Esophagus (tissue), 2 donors: ENCODE measurements around the gene FGR. TPM values are rescaled to one million over a fixed set of nuclear protein-coding genes. Genes with fewer than 3 reads are reported as not detected.
"Not testable (repeated sequence)": the region's sequence is repeated elsewhere in the genome, so short reads cannot be mapped to it uniquely, and the experiment has no call there.

ENCODE experiments used
- H3K27ac ChIP-seq, 2 donors: one replicate each; pipeline ENCODE4 v1.5.1; 2013; ENCODE audit warnings: low read depth in 2 of 2, mild to moderate bottlenecking in 2 of 2, inconsistent platforms in 1 of 2, low read length in 1 of 2, moderate library complexity in 1 of 2
- H3K27me3 ChIP-seq, 2 donors: one replicate each; pipeline ENCODE4 v1.6.1; 2013; ENCODE audit warnings: low read length in 2 of 2, control low read depth in 1 of 2, mild to moderate bottlenecking in 1 of 2; ENCODE audit not compliant: insufficient read depth in 2 of 2, control insufficient read depth in 1 of 2
- H3K36me3 ChIP-seq, 2 donors: one replicate each; pipeline ENCODE4 v1.6.1; 2013; ENCODE audit warnings: low read length in 1 of 2; ENCODE audit not compliant: control insufficient read depth in 2 of 2, insufficient read depth in 2 of 2
- H3K4me1 ChIP-seq, 2 donors: one replicate each; pipeline ENCODE4 v1.6.1; 2013; ENCODE audit warnings: low read length in 1 of 2; ENCODE audit not compliant: control insufficient read depth in 2 of 2, insufficient read depth in 2 of 2
- H3K4me3 ChIP-seq, 2 donors: one replicate each; pipeline ENCODE4 v1.5.1; 2013; ENCODE audit warnings: low read length in 2 of 2, mild to moderate bottlenecking in 2 of 2, low read depth in 1 of 2, moderate library complexity in 1 of 2
- H3K9me3 ChIP-seq, 2 donors: one replicate each; pipeline ENCODE4 v1.6.1; 2013; ENCODE audit warnings: mild to moderate bottlenecking in 2 of 2, low read depth in 1 of 2, low read length in 1 of 2, moderate library complexity in 1 of 2; ENCODE audit not compliant: control insufficient read depth in 2 of 2, insufficient read depth in 1 of 2
- WGBS, 2 donors: extraction: QIAGEN DNeasy Blood & Tissue Kit; methylation state at CpG; one replicate each; pipeline ENCODE4 v1.1.7; 2013; 5-methylcytosine and 5-hydroxymethylcytosine counted together
- polyA plus RNA-seq, 2 donors: library from polyadenylated mRNA; stranded (reverse); fragments of 200-250 nt; gene quantifications; one replicate each; pipeline ENCODE4 v1.2.3, GENCODE V29; 2013
- donor health status: healthy with polysubstance abuse.
- donor health status: Bipolar disorder and iron deficiency.

Gene FGR
- polyA plus RNA-seq, 2 donors, result 3.4 to 3.6 TPM

DNA sequence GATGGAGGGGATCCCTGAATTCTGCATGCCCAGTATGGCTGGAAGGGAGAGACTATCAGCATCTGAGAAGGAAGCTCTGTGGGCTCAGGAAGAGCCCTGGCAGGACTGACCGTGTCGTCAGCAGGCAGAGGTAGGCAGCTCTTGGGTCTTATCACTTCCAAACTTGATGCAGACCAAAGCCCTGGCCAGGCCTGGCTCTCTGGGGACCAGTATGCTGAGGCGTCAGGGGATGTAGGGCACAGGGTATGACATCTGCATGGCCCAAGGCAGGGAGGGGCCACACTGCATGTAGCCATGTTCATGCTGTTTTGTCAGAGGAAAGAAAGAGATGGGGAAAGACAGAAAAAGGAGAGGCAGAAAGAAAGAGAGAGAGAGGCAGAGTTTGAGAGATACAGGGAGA, 6.3 kb downstream of the FGR start:
- Histone ChIP-seq H3K36me3 (no peaks in the 10 kb centered on the region), H3K4me1 (peaks cover 0 to 15% of the 10 kb centered on the region in 2 donors), H3K27ac (no peak overlapping the region), H3K27me3 (no peaks in the 10 kb centered on the region), H3K9me3 (no peaks in the 10 kb centered on the region), H3K4me3 (no peak overlapping the region)
- WGBS, 2 donors, result 69% methylated on average over 3 of the region's 3 CpGs

DNA sequence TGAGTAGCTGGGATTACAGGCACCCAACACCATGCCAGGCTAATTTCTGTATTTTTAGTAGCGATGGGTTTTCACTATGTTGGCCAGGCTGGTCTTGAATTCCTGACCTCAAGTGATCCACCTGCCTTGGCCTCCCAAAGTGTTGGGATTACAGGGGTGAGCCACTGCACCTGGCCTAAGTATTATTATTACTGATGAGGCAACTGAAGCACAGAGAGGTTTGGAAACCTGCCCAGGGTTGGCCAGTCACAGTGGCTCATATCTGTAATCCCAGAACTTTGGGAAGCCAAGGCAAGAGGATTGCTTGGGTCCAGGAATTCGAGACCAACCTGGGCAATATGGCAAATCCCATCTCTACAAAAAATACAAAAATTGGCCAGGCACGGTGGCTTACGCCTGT, 7.3 kb downstream of the FGR start:
- not testable (repeated sequence) for H3K4me3 ChIP-seq, H3K27me3 ChIP-seq, H3K27ac ChIP-seq, H3K9me3 ChIP-seq, H3K36me3 ChIP-seq
- 91 to 95% methylated on average over 4 of the region's 4 CpGs for WGBS, 2 donors
- H3K4me1 ChIP-seq, result peaks cover 0 to 13% of the 10 kb centered on the region in 2 donors

DNA sequence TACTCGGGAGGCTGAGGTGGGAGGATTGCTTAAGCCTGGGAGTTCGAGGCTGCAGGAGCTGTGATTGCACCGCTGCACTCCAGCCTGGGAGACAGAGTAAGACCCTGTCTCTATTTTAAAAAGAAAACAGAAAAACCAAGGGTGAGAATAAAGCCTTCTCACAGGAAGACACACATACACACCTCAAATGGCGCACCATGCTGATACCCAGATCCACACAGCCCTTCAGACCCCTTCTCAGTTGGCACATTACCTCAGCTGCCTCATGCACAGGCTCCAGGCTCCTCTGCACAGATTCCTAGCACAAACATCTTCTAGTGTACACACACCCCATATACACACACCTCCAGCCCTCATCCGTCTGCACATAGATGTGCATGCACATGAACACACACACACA, 7.9 kb downstream of the FGR start:
- WGBS, 2 donors, result 89 to 92% methylated on average over 5 of the region's 5 CpGs
- Histone ChIP-seq H3K36me3 (no peaks in the 10 kb centered on the region), H3K27ac (no peak overlapping the region), H3K4me3 (no peak overlapping the region), H3K27me3 (no peaks in the 10 kb centered on the region), H3K4me1 (peaks cover 0 to 13% of the 10 kb centered on the region in 2 donors), H3K9me3 (no peaks in the 10 kb centered on the region)

DNA sequence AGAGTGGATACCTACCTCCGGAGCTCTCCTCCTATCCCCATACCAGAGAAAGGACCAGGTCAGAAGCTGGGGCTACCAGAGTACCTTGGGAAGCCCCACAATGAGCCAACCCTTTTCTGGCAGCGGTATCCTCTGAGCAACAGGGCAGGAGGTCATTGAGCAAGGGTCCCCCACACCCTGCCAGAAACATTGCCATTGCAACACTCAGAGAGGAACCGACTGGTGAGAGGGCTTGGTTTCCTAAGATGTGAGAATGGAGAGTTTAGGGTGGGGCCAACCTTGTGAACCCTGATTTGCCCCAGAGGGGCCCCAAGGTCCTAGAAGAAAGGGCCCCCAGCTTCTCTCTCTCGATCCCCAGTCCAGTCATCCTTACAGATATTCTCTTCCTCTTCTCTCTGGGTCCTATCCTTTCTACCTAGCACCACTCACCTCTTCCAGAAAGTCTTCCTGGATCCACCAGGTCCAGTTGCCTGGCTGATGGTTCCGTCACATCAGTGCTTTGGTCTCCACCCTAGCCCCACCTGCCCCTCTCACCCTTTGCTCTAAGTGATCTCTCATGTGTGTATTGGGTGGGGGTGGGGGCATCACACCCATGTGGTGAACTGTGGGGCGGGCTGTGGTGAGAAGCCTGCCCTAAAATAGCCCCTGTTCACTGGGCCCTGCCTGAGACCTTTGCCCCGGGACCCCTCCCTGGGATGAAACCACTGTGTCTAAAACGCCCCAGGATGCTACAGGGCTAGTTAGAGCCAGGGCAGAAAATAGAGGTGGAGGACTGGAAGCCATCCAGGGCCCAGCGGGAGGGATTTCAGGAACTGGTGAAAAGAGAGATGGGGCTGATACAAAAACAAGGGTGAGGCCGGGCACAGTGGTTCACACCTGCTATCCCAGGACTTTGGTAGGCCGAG, 8.7 kb downstream of the FGR start:
- no peaks in the 10 kb centered on the region for H3K9me3 ChIP-seq
- H3K4me1 ChIP-seq, result peaks cover 0 to 10% of the 10 kb centered on the region in 2 donors
- H3K4me3 ChIP-seq, result no peak overlapping the region
- no peaks in the 10 kb centered on the region for H3K36me3 ChIP-seq
- peak overlapping the region in 1 of 2 donors; percentile 26 for H3K27ac ChIP-seq
- no peaks in the 10 kb centered on the region for H3K27me3 ChIP-seq
- 72 to 74% methylated on average over 11 of the region's 11 CpGs for WGBS, 2 donors

DNA sequence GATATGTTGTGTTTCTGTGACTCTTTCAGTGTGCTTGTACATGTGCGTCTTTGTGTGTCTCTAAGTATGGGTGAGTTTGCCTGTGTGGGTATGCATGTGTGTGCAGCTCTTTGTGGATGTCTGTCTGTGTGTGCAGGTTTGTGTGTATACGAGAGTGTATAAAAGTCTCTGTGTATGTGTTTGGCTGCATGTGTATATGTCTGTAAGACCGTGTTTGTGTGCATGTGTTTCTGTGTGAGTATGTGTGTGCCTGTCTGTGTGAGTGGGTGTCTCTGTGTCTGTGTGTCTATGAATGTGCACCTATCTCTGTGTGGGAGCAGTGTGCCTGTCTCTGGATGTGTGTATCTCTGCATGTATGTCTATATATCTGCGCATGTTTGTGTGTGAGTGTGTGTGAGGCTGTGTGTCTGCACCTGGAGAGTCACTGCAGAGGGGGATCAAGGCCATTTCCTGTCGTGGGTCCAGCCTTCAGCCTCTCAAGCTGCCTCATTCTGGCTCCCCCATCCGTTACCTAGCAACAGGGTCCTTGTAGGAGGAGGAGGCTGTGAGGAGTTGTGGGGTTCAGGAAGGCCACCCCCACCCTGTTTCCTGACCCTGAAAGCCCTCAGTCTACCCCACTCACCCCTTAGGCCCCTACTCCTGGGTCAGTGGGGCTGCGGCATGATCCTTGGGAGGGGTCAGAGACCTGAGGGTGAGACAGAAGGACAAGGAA, 10.4 kb downstream of the FGR start:
- Histone ChIP-seq H3K4me1 (peaks cover 0 to 9% of the 10 kb centered on the region in 2 donors), H3K4me3 (no peak overlapping the region), H3K9me3 (no peaks in the 10 kb centered on the region), H3K27ac (peak overlapping the region; percentile 33 to 89), H3K27me3 (no peaks in the 10 kb centered on the region), H3K36me3 (no peaks in the 10 kb centered on the region)
- WGBS, 2 donors, result 49 to 56% methylated on average over 7 of the region's 7 CpGs

DNA sequence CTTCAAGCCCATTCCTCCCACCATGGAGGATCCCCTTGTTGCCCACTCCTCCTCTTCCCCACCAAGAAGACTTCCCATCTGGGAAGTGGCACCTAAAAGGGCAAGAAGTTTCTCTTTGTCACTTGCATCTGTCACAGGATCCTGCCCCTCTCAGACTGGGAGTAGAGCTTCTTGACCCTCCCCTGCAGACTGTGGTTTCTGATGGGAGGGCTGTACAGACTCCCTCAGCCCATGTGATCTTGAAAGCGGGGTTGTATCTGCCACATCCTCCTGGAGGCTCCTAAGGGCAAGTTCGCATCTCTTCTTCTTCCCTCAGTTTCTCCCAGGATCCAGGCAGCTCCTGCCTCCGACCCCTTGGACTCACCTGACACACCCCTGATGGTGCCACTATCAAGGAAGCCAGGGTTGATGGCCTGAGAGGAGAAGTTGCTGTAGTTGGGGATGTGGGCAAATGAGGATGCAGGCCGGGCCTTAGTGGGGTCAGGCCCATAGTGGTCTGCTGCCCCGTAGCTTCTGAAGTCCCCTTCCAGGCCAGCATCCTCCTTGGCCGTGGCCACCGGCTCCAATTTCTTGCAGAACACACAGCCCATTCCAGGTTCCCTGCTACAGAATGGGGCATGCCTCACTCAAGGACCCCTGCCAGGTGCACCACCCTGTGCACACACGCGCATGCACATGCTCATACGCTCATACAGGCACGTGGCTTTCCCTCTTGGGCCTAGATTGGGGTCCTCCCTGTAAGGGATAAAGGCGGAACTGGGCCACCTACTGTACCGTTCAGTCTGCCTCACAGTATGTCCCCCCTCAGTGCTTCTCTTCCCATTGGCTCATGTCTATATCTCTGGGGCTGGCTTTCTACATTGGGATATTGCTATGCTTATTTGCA, 11.4 kb downstream of the FGR start:
- H3K27ac ChIP-seq, result no peak overlapping the region
- 82 to 87% methylated on average over 13 of the region's 13 CpGs for WGBS, 2 donors

DNA sequence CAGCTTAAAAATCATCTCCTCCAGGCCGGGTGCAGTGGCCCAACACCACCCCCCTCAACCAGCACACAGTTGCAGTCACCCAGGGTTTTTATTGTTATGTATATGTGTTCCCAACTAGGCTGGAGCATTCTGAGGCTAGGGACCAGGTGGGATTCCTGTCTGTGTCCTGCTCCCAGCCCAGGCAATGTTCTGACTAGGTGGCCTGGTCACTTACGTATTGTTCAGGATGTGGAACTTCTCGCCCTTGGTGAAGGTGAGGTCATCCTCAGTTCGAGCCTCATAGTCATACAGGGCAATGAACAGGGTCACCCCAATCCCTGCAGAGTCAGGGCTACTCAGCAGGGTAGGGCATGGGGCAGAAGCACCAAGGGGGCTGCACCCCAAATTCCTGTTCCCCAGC, 12.2 kb downstream of the FGR start:
- H3K9me3 ChIP-seq, result no peaks in the 10 kb centered on the region
- 79 to 81% methylated on average over 4 of the region's 4 CpGs for WGBS, 2 donors
- no peak overlapping the region for H3K4me3 ChIP-seq
- peaks cover 0 to 12% of the 10 kb centered on the region in 2 donors for H3K4me1 ChIP-seq
- no peaks in the 10 kb centered on the region for H3K36me3 ChIP-seq
- no peaks in the 10 kb centered on the region for H3K27me3 ChIP-seq
- H3K27ac ChIP-seq, result no peak overlapping the region

More for the DNA sequence above, 11.4 kb downstream of the FGR start:
- Histone ChIP-seq H3K9me3 (no peaks in the 10 kb centered on the region), H3K4me3 (no peak overlapping the region), H3K36me3 (no peaks in the 10 kb centered on the region), H3K4me1 (peaks cover 0 to 9% of the 10 kb centered on the region in 2 donors), H3K27me3 (no peaks in the 10 kb centered on the region)

DNA sequence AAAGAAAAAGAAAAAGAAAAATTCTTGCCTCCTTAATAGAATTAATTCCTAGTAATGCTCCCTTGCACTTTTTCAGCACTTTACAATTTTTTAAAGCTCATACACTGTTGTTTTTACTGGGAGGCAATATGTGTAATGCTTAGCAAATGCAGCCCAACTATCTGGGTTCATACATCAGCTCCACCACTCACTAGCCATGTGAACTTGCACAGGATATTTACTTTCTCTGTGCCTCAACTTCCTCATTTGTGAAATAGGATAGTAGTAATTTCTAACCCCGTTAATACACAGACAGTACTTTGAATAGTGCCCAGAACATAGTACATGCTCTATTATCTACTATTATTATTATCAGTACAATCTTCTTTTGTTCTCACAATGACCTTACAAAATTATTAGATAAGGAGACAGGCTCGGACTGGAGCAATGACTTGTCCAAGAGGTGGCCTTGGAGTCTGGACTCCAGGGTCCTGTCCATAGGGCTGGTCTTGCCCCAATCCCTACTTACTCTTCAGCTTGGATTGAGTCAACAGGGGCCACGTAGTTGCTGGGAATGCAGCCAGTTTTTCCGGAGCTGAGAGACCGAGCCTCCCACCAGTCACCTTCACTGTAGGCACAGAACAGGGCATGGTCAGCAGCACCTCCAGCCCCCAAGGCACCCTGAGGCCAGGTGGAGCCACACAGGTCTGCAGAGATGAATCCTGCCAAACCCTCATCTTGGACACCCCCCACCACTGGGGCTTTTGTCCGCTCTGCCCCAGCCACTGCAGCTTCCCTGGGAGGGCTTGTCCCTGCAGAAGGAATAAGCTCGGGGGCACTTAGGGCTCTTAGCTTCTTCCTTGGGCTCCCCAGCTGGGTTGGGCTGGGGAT, 13.7 kb downstream of the FGR start:
- WGBS, 2 donors, result 55 to 58% methylated on average over 7 of the region's 7 CpGs
- no peaks in the 10 kb centered on the region for H3K27me3 ChIP-seq
- no peak overlapping the region for H3K27ac ChIP-seq
- H3K36me3 ChIP-seq, result no peaks in the 10 kb centered on the region
- peaks cover 3 to 12% of the 10 kb centered on the region in 2 donors for H3K4me1 ChIP-seq
- H3K9me3 ChIP-seq, result no peaks in the 10 kb centered on the region
- H3K4me3 ChIP-seq, result no peak overlapping the region
